NCI-H2196 treated with DMSO at 0.1 percent for 48 hours (cell line): ENCODE measurements around the gene SUSD3.

ENCODE experiments used
- DNase-seq: peaks from one replicate; lab custom pipeline; 2025; ENCODE audit not compliant: unreplicated experiment; lab: John Stamatoyannopoulos, UW

Gene SUSD3

GRCh38 chr9:93072383-93072795 is 13.9 kb downstream of the SUSD3 start:
- DNase-seq = no peak

DNA sequence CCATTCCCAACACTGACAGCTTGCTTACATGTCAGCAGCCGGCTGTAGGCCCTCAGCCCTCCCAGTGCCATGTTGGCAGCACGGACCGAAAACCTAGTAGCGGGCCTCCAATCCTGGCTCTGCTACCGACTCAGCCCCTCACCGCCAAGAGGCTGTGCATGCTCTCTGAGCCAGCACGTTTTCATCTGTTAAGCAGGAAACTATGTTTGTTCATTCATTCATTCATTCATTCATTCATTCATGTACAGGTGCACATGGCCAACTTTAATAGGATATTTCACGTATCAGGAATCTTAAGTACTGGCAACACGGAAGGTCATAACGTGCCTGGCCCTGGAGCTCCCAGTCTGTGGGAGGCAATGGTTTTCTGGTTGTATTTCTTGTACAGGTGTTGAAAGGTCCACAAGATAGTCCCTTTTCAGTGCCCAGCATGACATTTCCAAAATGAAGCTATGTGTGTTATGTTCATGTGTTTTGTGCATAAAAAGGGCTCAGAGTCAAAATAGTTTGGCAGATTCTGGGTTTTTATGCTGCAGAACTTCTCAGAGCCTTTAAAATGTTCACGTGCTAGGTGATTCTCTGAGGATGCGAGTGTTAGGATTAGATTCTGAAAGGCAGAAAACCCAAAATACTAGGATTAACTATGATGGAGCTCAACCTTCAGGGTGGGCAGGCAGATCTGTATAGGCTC is 17.7 kb downstream of the SUSD3 start:
- DNase-seq = no peak

DNA sequence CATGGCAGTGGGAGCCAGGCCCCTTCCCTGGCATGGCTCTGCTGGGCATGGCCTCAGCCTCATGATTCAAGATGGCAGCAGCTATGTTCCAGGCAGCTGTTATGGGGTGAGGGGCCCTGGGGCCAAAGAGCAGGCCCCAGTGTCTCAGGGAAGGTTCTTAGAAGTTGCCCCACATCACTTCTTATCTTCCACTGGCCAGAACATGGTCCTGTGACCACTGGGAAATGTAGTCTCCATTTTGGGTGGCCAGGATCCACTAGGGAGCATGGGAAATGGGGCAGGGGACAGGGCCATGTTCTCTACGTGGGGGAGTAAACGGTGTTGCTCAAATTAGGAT is 18.3 kb downstream of the SUSD3 start:
- no peak for DNase-seq

GRCh38 chr9:93077367-93077766 is 18.9 kb downstream of the SUSD3 start:
- no peak for DNase-seq

GRCh38 chr9:93077811-93078210 is 19.3 kb downstream of the SUSD3 start:
- DNase-seq = no peak

DNA sequence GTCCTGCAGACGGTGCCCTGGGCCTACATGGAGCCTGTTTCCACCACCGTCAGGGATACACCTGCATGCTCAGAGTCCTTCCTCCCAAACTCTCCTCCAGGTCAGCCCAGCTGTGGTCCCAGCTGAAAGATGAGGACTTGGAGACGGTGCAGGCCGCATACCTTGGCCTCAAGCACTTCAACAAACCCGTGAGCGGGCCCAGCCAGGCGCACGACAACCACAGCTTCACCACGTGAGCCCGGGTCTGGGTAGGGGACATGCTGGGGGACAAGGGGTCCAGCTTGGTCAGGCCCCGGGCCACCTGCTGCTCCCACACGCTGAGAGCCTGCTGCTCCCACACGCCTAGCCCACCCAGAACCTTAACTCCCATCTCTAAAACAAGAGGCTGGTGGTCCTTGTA is 20.9 kb downstream of the SUSD3 start:
- DNase-seq = no peak

GRCh38 chr9:93080406-93080805 is 21.9 kb downstream of the SUSD3 start:
- DNase-seq = no peak

- no peak for DNase-seq
Observed at GRCh38 chr9:93081081-93081529, 22.6 kb downstream of the SUSD3 start.

GRCh38 chr9:93081931-93082330 is 23.4 kb downstream of the SUSD3 start:
- no peak for DNase-seq

DNA sequence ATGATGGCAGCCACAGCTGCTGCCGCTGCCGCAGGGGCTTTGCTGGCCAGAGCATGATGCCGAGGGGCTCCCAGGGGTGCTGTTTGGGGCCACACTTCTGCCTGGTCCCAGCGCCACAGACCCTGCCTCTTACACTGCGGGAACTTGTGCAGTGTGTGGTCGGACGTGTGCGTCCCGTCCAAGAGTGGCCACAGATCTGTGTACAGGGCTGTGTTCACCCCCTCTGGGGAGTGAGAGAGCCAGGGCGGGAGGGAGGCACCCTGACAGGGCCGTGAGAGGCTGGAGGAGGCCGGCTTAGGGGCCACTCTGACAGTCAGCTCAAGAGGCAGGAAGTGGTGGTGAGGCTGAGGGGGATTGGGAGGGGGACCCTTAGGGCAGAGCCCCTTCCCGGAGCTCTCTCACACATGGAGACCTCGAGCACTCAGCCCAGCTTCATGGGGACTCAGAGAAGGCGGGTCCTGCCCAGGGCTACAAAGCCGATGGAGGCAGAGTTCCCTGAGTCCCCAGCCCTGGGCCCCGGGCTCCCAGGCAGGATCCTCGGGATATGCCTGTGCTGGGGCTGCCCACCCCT is 24.4 kb downstream of the SUSD3 start:
- no peak for DNase-seq

GRCh38 chr9:93083592-93084470 is 25.3 kb downstream of the SUSD3 start:
- DNase-seq = no peak

DNA sequence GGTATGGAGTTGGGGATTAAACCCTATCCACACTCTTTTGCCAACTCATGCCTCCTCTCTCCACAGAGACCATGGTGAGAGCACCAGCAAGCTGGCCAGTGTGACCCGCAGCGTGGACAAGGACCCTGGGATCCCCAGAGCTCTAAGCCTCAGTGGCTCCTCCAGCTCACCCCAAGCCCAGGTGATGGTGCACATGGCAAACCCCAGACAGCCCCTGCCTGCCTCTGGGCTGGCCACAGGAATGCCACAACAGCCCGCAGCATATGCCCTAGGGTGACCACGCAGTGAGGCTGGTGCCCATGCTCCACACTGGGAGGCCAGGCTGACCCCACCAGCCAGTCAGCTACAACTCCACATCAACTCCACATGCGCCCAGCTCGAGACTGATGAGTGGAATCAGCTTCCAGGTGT is 26.0 kb downstream of the SUSD3 start:
- DNase-seq = no peak

GRCh38 chr9:93085676-93086075 is 27.2 kb downstream of the SUSD3 start:
- DNase-seq = no peak

DNA sequence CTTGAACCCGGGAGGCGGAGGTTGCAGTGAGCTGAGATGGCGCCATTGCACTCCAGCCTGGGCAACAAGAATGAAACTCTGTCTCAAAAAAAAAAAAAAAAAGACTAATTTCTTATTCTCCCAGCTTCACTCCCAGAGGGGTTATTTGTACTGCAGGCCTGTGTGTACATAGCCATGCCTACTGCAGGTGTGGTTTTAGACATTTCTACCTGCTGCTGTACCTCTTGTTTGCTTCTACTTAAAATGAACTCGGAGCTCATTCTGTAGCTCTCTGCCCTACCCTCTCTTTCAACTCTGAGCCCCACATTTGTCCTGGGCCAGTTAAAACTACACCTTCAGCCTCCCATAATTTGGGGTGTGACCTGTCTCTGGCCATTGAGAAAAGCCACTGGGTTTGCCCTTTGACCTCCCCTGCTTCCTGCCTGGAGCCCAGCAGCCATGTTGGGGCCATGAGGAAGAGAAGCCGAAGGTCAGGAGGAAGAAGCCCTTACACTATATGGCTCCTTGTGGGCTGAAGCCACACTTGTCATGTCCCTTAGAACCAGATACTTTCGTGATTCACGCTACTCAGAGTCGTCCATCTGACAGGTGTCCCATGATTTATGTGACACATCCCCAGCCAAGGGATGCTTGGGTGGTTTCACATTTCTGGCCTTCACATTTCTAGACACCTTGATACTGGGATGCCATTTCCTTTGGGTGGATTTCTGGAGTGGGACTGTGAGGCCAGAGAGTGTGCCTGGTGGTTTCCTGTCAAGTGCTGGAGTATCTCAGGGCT is 28.1 kb downstream of the SUSD3 start:
- DNase-seq = no peak

DNA sequence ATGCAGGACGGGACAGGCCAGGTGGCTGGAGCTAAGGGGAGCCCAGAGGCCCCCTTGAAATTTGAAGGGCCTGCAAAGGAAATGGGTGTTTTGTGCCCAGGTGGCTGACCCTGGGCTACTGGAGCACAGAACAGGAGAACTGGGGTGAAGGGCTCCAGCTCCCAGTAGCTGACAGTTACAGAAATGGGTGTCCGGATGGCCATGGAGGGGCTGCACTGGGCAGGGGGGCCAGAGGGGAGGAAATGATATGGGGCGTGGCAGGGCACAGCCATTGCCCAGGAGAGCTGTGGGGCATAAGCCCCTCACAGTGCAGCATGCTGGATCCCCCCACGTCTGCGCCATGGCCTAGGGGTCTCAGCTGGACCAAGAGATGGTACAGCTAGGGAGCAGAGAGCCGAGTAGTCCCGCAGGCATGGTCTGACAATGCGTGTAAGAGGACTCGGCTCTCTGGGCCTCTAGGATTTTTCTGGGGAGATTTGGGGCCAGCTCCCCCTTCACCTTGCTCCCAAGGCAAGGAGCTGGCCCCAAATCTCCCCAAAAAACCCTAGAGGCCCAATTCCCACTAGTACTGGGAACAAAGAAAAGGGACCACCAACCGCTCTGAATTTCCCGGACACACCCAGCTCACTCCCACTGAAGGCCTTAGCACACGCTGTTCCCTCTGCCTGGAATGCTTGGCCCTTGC is 29.6 kb downstream of the SUSD3 start:
- no peak for DNase-seq

DNA sequence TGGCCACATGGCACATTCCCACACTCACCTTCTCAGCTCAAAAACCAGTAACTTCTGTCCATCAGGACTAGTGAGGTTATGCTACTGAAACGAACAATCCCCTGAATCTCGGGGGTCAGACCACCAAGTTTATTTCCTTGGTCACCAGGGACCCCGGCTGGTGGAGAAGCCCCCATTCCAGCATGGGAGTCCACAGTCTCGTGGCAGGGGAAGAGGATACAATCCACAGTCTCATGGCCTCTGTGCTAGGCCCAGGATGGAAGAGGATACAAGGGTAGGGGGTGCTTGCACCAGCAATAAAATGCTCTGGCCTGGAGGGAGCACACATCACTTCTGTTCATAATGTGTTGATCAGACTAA is 30.1 kb downstream of the SUSD3 start:
- no peak for DNase-seq

DNA sequence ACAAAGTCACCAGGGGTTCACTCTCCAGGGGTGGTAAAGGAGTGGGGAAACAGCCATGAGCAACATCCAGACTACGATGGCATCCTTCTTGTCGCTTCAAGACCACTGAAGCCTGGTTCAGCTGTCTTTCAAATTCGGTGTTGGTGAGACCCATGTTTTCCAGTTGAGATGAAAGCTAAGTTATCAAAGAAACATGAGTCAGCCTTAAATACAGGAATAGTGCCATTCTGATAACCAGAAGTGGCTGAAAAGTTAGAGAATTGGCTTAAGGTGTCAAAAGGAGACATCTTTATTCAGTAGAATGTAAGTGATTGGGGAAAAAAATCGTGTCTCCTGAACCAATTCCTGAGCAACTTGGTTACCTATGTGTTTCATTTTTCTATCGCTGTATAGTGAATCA is 30.5 kb downstream of the SUSD3 start:
- DNase-seq = no peak

- no peak for DNase-seq
Observed at GRCh38 chr9:93089481-93089991, 31.0 kb downstream of the SUSD3 start.

DNA sequence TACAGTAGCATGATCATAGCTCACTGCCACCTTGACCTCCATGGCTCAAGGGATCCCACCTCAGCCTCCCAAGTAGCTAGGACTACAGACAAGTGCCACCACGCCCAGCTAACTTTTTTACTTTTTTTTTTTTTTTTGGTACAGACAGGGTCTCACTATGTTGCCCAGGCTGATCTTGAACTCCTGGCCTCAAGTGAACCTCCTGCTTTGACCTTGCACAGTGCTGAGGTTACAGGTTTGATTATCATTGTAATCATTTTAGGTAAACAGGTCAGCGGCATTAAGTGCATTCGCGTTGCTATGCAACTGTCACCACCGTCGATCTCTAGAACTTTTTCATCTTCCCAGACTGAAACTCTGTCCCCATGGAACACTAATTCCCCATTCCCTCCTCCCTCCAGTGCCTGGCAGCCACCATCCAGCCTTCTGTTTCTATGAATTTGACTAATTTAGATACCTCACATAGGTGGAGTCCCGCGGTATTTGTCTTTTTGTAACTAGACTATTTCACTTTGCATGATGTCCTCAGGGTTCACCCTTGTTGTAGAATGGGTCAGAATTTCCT is 31.7 kb downstream of the SUSD3 start:
- no peak for DNase-seq

DNA sequence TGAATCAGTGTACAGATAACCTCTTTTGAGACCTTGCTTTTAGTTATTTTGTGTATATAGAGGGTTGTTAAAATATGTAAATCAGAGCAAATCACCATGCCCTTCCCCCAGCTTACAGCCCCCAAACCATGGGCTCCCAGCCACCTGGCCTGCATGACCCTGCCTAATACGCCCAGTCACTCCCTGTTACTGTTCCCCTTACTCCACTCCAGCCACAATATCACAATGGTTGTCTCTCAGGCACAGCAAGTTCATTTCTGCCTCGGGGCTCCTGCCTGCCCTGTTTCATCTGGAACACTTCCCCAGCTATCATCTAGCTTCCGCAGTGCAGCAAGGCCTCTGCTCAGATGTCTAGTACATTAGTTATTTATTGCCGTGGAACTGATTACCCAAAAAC is 32.6 kb downstream of the SUSD3 start:
- DNase-seq = no peak
